Measurements from ENCODE around the gene CAVIN4.

Gene CAVIN4

DNA sequence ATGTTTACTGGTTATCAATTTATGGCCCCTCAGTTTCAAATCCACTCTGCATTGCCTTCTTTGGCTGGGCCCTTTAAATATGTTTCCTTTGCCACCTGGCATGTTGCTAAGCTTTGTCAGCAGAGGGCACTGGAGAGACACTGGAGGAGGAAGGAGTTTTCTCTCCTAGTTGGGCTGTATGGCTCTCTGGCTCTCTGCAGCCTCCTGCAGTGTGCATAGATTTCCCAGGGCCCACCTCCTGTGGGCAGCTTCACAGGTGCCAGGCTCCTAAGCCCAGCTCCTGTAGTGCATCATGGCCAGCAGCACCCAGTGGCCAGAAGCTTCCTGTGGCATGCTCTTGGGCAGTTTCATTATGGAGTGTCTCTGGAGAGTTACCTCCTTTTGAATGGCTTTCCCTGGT lies 23.3 kb downstream of the CAVIN4 start:
- no peaks in the 10 kb centered on the region for H3K9me3 ChIP-seq (ENCODE audit: insufficient read depth, low read length)
- no peak for TF ChIP-seq EZH2phosphoT487 (conservative IDR thresholded peaks at IDR 0.05; ENCODE audit: low read length)
- TF ChIP-seq, protein P1, sequence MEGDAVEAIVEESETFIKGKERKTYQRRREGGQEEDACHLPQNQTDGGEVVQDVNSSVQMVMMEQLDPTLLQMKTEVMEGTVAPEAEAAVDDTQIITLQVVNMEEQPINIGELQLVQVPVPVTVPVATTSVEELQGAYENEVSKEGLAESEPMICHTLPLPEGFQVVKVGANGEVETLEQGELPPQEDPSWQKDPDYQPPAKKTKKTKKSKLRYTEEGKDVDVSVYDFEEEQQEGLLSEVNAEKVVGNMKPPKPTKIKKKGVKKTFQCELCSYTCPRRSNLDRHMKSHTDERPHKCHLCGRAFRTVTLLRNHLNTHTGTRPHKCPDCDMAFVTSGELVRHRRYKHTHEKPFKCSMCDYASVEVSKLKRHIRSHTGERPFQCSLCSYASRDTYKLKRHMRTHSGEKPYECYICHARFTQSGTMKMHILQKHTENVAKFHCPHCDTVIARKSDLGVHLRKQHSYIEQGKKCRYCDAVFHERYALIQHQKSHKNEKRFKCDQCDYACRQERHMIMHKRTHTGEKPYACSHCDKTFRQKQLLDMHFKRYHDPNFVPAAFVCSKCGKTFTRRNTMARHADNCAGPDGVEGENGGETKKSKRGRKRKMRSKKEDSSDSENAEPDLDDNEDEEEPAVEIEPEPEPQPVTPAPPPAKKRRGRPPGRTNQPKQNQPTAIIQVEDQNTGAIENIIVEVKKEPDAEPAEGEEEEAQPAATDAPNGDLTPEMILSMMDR (IDR thresholded peaks at IDR 0.05; ENCODE audit: insufficient read depth, low read length, poor library complexity, severe bottlenecking), result peak; percentile 58
- no peak overlapping the region for H3K9ac ChIP-seq (ENCODE audit: low read length)
- H3K79me2 ChIP-seq (ENCODE audit: insufficient read depth, low read length), result no peaks in the 10 kb centered on the region
- H2AFZ ChIP-seq (ENCODE audit: low read depth, low read length, severe bottlenecking), result no peak overlapping the region
- no peaks in the 10 kb centered on the region for H3K27me3 ChIP-seq (ENCODE audit: low read length)
- H3K4me3 ChIP-seq (ENCODE audit: insufficient read depth, low read length, poor library complexity, severe bottlenecking), result no peak overlapping the region
- H3F3A ChIP-seq (ENCODE audit: insufficient read depth), result no peaks in the 10 kb centered on the region
- H3K36me3 ChIP-seq (ENCODE audit: low read length), result no peaks in the 10 kb centered on the region
- no peaks in the 10 kb centered on the region for H4K20me1 ChIP-seq (ENCODE audit: low read depth, low read length)
- H3K27ac ChIP-seq (ENCODE audit: low read depth, low read length), result no peak overlapping the region
- H3K9me2 ChIP-seq (replicated peaks; ENCODE audit: insufficient read depth, low read length), result no peaks in the 10 kb centered on the region
- H3K4me2 ChIP-seq (ENCODE audit: low read depth, low read length, poor library complexity, severe bottlenecking), result no peak overlapping the region

DNA sequence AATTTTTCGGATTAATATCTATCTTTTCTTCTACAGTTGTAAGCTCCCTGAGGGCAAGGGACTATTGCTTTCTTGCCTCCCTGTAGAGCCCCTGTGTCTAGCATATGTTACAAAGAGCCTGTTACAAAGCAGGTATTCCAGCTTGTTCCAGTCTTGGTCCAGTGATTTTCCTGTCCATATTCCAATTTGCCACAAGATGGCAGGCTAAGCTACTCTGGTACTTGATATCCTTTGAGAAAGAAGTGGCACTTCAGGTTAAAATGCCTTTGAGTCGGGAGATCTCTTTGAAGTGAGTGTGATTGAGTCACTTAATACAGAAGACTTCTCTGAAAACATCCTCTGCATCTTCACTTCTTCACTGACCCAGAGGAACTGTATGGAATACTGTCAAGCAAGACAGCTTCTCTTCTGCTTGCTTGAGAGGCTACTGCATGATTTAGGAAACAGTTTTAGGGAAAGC lies 24.5 kb downstream of the CAVIN4 start:
- Histone ChIP-seq H3K9me3 (ENCODE audit: insufficient read depth, low read length) (no peaks in the 10 kb centered on the region), H3K36me3 (ENCODE audit: low read length) (no peaks in the 10 kb centered on the region), H3K9me2 (replicated peaks; ENCODE audit: insufficient read depth, low read length) (no peaks in the 10 kb centered on the region), H3K4me3 (ENCODE audit: insufficient read depth, low read length, poor library complexity, severe bottlenecking) (no peak overlapping the region), H3K27me3 (ENCODE audit: low read length) (no peaks in the 10 kb centered on the region), H4K20me1 (ENCODE audit: low read depth, low read length) (no peaks in the 10 kb centered on the region), H3K27ac (ENCODE audit: low read depth, low read length) (no peak overlapping the region), H2AFZ (ENCODE audit: low read depth, low read length, severe bottlenecking) (no peak overlapping the region), H3K79me2 (ENCODE audit: insufficient read depth, low read length) (no peaks in the 10 kb centered on the region), H3K9ac (ENCODE audit: low read length) (no peak overlapping the region), H3K4me2 (ENCODE audit: low read depth, low read length, poor library complexity, severe bottlenecking) (no peak overlapping the region), H3F3A (ENCODE audit: insufficient read depth) (no peaks in the 10 kb centered on the region)
- TF ChIP-seq, protein P1 (IDR thresholded peaks at IDR 0.05; ENCODE audit: insufficient read depth, low read length, poor library complexity, severe bottlenecking), result peak; percentile 55
- no peak for TF ChIP-seq EZH2phosphoT487 (conservative IDR thresholded peaks at IDR 0.05; ENCODE audit: low read length)

DNA sequence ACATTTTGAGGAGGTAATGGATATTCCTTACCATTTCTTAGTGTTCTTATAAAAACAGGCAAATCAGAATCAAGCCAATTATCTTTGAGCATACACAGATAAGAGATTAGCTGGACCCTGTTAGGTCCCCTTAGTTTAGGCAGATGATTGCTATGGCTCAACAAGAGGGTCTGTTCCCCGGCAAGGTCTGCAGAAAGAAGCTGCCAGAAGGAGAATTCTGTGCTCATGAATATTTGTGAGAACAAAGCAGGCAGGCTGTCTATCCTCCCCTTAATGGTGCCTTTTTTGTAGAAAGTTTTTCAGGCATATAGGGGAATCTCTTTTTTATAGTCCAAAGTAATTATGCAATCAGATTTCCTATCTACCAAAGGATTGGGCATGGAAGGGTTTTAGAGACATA lies 27.5 kb downstream of the CAVIN4 start:
- TF ChIP-seq, protein P1 (IDR thresholded peaks at IDR 0.05; ENCODE audit: insufficient read depth, low read length, poor library complexity, severe bottlenecking), result no peak
- no peak for TF ChIP-seq EZH2phosphoT487 (conservative IDR thresholded peaks at IDR 0.05; ENCODE audit: low read length)
- no peak overlapping the region for H2AFZ ChIP-seq (ENCODE audit: low read depth, low read length, severe bottlenecking)
- H3K9ac ChIP-seq (ENCODE audit: low read length), result no peak overlapping the region
- H3K9me2 ChIP-seq (replicated peaks; ENCODE audit: insufficient read depth, low read length), result no peaks in the 10 kb centered on the region
- H3K27me3 ChIP-seq (ENCODE audit: low read length), result no peaks in the 10 kb centered on the region
- no peaks in the 10 kb centered on the region for H4K20me1 ChIP-seq (ENCODE audit: low read depth, low read length)
- no peak overlapping the region for H3K4me2 ChIP-seq (ENCODE audit: low read depth, low read length, poor library complexity, severe bottlenecking)
- H3K27ac ChIP-seq (ENCODE audit: low read depth, low read length), result no peak overlapping the region
- H3K9me3 ChIP-seq (ENCODE audit: insufficient read depth, low read length), result no peaks in the 10 kb centered on the region
- H3F3A ChIP-seq (ENCODE audit: insufficient read depth), result no peaks in the 10 kb centered on the region
- no peaks in the 10 kb centered on the region for H3K36me3 ChIP-seq (ENCODE audit: low read length)
- no peaks in the 10 kb centered on the region for H3K79me2 ChIP-seq (ENCODE audit: insufficient read depth, low read length)
- no peak overlapping the region for H3K4me3 ChIP-seq (ENCODE audit: insufficient read depth, low read length, poor library complexity, severe bottlenecking)

All from SU-DHL-6 (cell line).